Thoracic aorta (tissue), 2 donors: ENCODE results near the gene FBXL22. TPM values are rescaled to one million over a fixed set of nuclear protein-coding genes. Genes with fewer than 3 reads are reported as not detected.

Experiments used
- ATAC-seq: fragments of 150-250 bp; one replicate; pipeline ENCODE4 v1.8.0; 2017; ENCODE audit warnings: low read depth; ENCODE audit not compliant: insufficient number of reproducible peaks, low FRiP score
- DNase-seq: peaks from one replicate; pipeline ENCODE4 v3.0.0-alpha.2; 2020; ENCODE audit warnings: low spot score
- H3K27ac ChIP-seq, 2 donors: fragments of 200-600 bp; sonication (generic); 1 replicate in 1 of 2; 2 replicates in 1 of 2; pipeline ENCODE4 v1.5.1; 2016; ENCODE audit warnings: mild to moderate bottlenecking in 2 of 2, moderate library complexity in 2 of 2
- H3K27me3 ChIP-seq: fragments of 200-600 bp; sonication (generic); replicated peaks from 2 replicates; pipeline ENCODE4 v1.6.0; 2016; ENCODE audit warnings: mild to moderate bottlenecking; ENCODE audit not compliant: insufficient read depth
- H3K36me3 ChIP-seq: fragments of 200-600 bp; sonication (generic); one replicate; pipeline ENCODE4 v1.5.1; 2016
- H3K4me1 ChIP-seq, 2 donors: fragments of 200-600 bp; sonication (generic); 1 replicate in 1 of 2; 2 replicates in 1 of 2; pipeline versions ENCODE4 v1.5.1 to v1.6.0; 2016; ENCODE audit warnings: low read depth in 2 of 2, mild to moderate bottlenecking in 1 of 2; ENCODE audit not compliant: control insufficient read depth in 1 of 2
- H3K4me3 ChIP-seq: fragments of 200-600 bp; sonication (generic); 2 replicates; pipeline ENCODE4 v1.5.1; 2016; ENCODE audit warnings: mild to moderate bottlenecking
- H3K9me3 ChIP-seq: fragments of 200-600 bp; sonication (generic); 2 replicates; pipeline ENCODE4 v1.5.1; 2016
- total RNA-seq, 2 donors: library from RNA; depleted of rRNA; stranded (reverse); fragments of >200 nt; gene quantifications; one replicate each; pipeline versions ENCODE4 v1.1.0 to v1.2.3, GENCODE V29; 2016
- TF ChIP-seq, protein P1 (sequence below): fragments of 200-600 bp; sonication (generic); IDR thresholded peaks from one replicate; pipeline ENCODE4 v1.5.1; 2019; ENCODE audit warnings: antibody characterized with exemption

The FBXL22 gene
- total RNA-seq, 2 donors from 2014 or later = 21.2 to 62.1 TPM

DNA sequence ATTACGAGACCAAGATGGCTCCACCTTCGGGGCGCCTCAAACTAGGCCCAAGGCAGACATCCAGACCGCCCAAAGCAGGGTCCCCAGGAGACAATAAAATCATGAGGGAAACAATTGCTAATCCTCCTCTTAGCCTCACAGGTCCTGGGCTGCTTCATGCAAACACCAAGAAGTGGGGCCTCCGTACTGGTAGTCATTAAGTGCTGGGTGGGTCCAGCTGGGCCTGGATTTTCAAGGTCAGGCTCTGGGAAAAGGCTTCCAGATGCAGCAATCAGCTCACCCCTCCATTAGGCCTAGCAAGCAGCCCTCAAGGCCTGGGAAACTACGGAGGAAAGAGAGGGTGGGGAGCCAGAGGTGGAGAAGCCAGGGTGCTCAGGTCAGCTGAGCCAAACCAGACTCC is 634 bp downstream of the FBXL22 start:
- Histone ChIP-seq H3K9me3 (no peaks in the 10 kb centered on the region), H3K27ac (peak overlapping the region; percentile 83 to 95), H3K4me1 (peaks cover 24 to 73% of the 10 kb centered on the region in 2 donors), H3K36me3 (peaks cover 4% of the 10 kb centered on the region), H3K4me3 (peak overlapping the region; percentile 89), H3K27me3 (no peaks in the 10 kb centered on the region)
- DNase-seq = no peak
- no peak for ATAC-seq
- TF ChIP-seq, protein P1, sequence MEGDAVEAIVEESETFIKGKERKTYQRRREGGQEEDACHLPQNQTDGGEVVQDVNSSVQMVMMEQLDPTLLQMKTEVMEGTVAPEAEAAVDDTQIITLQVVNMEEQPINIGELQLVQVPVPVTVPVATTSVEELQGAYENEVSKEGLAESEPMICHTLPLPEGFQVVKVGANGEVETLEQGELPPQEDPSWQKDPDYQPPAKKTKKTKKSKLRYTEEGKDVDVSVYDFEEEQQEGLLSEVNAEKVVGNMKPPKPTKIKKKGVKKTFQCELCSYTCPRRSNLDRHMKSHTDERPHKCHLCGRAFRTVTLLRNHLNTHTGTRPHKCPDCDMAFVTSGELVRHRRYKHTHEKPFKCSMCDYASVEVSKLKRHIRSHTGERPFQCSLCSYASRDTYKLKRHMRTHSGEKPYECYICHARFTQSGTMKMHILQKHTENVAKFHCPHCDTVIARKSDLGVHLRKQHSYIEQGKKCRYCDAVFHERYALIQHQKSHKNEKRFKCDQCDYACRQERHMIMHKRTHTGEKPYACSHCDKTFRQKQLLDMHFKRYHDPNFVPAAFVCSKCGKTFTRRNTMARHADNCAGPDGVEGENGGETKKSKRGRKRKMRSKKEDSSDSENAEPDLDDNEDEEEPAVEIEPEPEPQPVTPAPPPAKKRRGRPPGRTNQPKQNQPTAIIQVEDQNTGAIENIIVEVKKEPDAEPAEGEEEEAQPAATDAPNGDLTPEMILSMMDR = no peak

GRCh38 chr15:63598473-63599400 is 1.6 kb downstream of the FBXL22 start:
- no peak for ATAC-seq
- Histone ChIP-seq H3K9me3 (no peaks in the 10 kb centered on the region), H3K4me1 (peaks cover 27 to 81% of the 10 kb centered on the region in 2 donors), H3K36me3 (no peaks in the 10 kb centered on the region), H3K27ac (peak overlapping the region; percentile 83 to 95), H3K4me3 (peak overlapping the region; percentile 89), H3K27me3 (no peaks in the 10 kb centered on the region)
- DNase-seq = no peak
- TF ChIP-seq, protein P1 = no peak

DNA sequence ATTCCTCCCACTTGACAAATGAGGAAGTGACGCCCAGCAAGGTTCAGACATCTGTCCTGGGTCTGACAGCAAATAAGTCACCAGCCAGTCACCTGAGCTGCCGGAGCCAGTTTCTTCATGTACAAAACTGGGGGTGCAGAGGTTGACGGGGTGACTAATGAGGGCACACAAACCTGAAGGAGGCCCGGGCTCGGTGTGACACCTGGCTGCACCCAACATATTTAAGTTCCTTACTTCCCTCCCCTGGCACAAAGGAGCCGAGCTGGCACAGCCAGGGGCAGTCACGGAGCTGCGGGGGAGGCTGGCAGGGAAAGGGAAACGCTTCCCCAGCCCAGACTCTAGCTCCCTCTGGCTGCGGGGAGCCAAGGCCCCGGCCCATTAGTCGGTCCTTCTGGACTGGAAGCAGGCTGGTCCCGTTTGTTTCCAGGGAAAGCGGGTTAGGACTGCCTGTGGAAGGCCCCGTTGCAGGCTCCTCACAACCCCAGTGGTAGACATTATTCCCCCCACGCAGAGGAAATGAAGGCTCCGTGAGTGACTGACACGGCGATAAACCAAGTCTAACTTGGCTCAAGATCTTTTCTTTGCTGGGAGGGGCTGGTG is 2.3 kb downstream of the FBXL22 start:
- peak overlapping the region; percentile 83 to 95 for H3K27ac ChIP-seq
- TF ChIP-seq, protein P1 = peak; percentile 59
- no peak for DNase-seq
- no peak for ATAC-seq
- no peaks in the 10 kb centered on the region for H3K36me3 ChIP-seq
- no peaks in the 10 kb centered on the region for H3K27me3 ChIP-seq
- H3K4me3 ChIP-seq = peak overlapping the region; percentile 89
- H3K4me1 ChIP-seq = peaks cover 27 to 79% of the 10 kb centered on the region in 2 donors
- H3K9me3 ChIP-seq = no peaks in the 10 kb centered on the region

GRCh38 chr15:63600001-63600615 is 2.9 kb downstream of the FBXL22 start:
- peak overlapping the region; percentile 89 for H3K4me3 ChIP-seq
- DNase-seq = no peak
- H3K36me3 ChIP-seq = no peaks in the 10 kb centered on the region
- ATAC-seq = no peak
- peaks cover 25 to 73% of the 10 kb centered on the region in 2 donors for H3K4me1 ChIP-seq
- TF ChIP-seq, protein P1 = no peak
- peak overlapping the region; percentile 83 to 95 for H3K27ac ChIP-seq
- H3K27me3 ChIP-seq = no peaks in the 10 kb centered on the region
- no peaks in the 10 kb centered on the region for H3K9me3 ChIP-seq

- TF ChIP-seq, protein P1 = no peak
- ATAC-seq (no peak), DNase-seq (no peak)
- Histone ChIP-seq H3K9me3 (no peaks in the 10 kb centered on the region), H3K4me1 (peaks cover 20 to 68% of the 10 kb centered on the region in 2 donors), H3K4me3 (peak overlapping the region; percentile 89), H3K36me3 (no peaks in the 10 kb centered on the region), H3K27ac (peak overlapping the region; percentile 83 to 95), H3K27me3 (no peaks in the 10 kb centered on the region)
These were observed 3.4 kb downstream of the FBXL22 start for GRCh38 chr15:63600616-63601025.
